ENCODE data around the gene TRIM32. TPM values are rescaled to one million over a fixed set of nuclear protein-coding genes. Genes with fewer than 3 reads are reported as not detected.

The TRIM32 gene
- polyA plus RNA-seq, 1 of the 3 experiments (the other 2 are of a cell fraction), result 10.2 TPM

- POLR2A ChIA-PET, result no interaction called here
Observed at GRCh38 chr9:116716438-116716837, 29.3 kb downstream of the TRIM32 start.

GRCh38 chr9:116717150-116717549 is 30.0 kb downstream of the TRIM32 start:
- Histone ChIP-seq H3K27me3 (ENCODE audit: insufficient read depth) (no peaks in the 10 kb centered on the region), H3K9ac (no peak overlapping the region), H3K36me3 (replicated peaks in 1 of 2; ENCODE audit: control insufficient read depth in 1 of 2, insufficient read depth in 2 of 2, low read length in 1 of 2) (peaks cover 0 to 2% of the 10 kb centered on the region in 2 experiments), H3K27ac (ENCODE audit: low read depth in 2 of 2, low read length in 1 of 2) (no peak overlapping the region), H4K20me1 (ENCODE audit: insufficient read depth) (no peaks in the 10 kb centered on the region), H3K9me2 (no peaks in the 10 kb centered on the region), H2AFZ (ENCODE audit: low read depth) (no peak overlapping the region), H3K9me3 (no peaks in the 10 kb centered on the region), H3K4me2 (no peak overlapping the region), H3F3A (replicated peaks; ENCODE audit: insufficient read depth) (no peaks in the 10 kb centered on the region), H3K4me3 (ENCODE audit: low read depth in 2 of 2, low read length in 1 of 2) (no peak overlapping the region), H3K4me1 (ENCODE audit: control insufficient read depth in 1 of 2, insufficient read depth in 2 of 2, low read depth in 1 of 2, low read length in 1 of 2) (peaks cover 0 to 9% of the 10 kb centered on the region in 2 experiments; a peak in 1 of 4 replicates), H3K79me2 (ENCODE audit: insufficient read depth) (no peaks in the 10 kb centered on the region)
- WGBS (ENCODE audit: low lambda C conversion rate), result 74% methylated on average over 7 of the region's 7 CpGs
- no peak for TF ChIP-seq RCOR1 (IDR thresholded peaks at IDR 0.05; ENCODE audit: low read length)
- no peak for TF ChIP-seq FOSL2 (IDR thresholded peaks at IDR 0.05; ENCODE audit: borderline replicate concordance, low read depth)
- no peak for TF ChIP-seq TAF1 (IDR thresholded peaks at IDR 0.05; ENCODE audit: borderline replicate concordance, low read depth, low read length)
- TF ChIP-seq CTCF (IDR thresholded peaks at IDR 0.05), result no peak
- no peak for TF ChIP-seq REST (IDR thresholded peaks at IDR 0.05; ENCODE audit: low read depth, low read length)
- TF ChIP-seq GABPA (IDR thresholded peaks at IDR 0.05; ENCODE audit: low read depth), result no peak
- TF ChIP-seq NFIC (IDR thresholded peaks at IDR 0.05; ENCODE audit: borderline replicate concordance), result no peak
- TF ChIP-seq RXRA (IDR thresholded peaks at IDR 0.05; ENCODE audit: borderline replicate concordance, low read depth), result no peak
- TF ChIP-seq CHD2 (IDR thresholded peaks at IDR 0.05; ENCODE audit: low read length, partially characterized antibody), result no peak
- TF ChIP-seq USF2 (IDR thresholded peaks at IDR 0.05; ENCODE audit: borderline replicate concordance, low read depth, low read length), result no peak
- no peak for TF ChIP-seq SIN3A (IDR thresholded peaks at IDR 0.05; ENCODE audit: borderline replicate concordance, low read depth, low read length)
- TF ChIP-seq FOXJ3 (CRISPR knock-in tag; IDR thresholded peaks at IDR 0.05), result no peak
- no peak for TF ChIP-seq EP300 (IDR thresholded peaks at IDR 0.05; ENCODE audit: borderline replicate concordance in 1 of 2, low read depth in 1 of 2, low read length in 1 of 2)
- TF ChIP-seq SMC3 (IDR thresholded peaks at IDR 0.05; ENCODE audit: low read depth, low read length), result no peak
- TF ChIP-seq MXI1 (IDR thresholded peaks at IDR 0.05; ENCODE audit: low read depth, low read length), result no peak
- TF ChIP-seq RAD21 (IDR thresholded peaks at IDR 0.05; ENCODE audit: low read length), result no peak
- ChIA-PET POLR2A (no interaction called here), CTCF (interaction anchor here (4.3 kb wide), 1 partner anchor 20 kb away, joined by 17 read pairs; no protein-coding TSS in a partner anchor)
- no peak for DNase-seq

More at GRCh38 chr9:116716438-116716837, 29.3 kb downstream of the TRIM32 start:
- H3K27ac ChIP-seq (ENCODE audit: low read depth in 2 of 2, low read length in 1 of 2), result no peak overlapping the region
- TF ChIP-seq RAD21 (IDR thresholded peaks at IDR 0.05; ENCODE audit: low read length) (no peak), SIN3A (IDR thresholded peaks at IDR 0.05; ENCODE audit: borderline replicate concordance, low read depth, low read length) (no peak), SMC3 (IDR thresholded peaks at IDR 0.05; ENCODE audit: low read depth, low read length) (no peak), RXRA (IDR thresholded peaks at IDR 0.05; ENCODE audit: borderline replicate concordance, low read depth) (no peak), TCF12 (IDR thresholded peaks at IDR 0.05) (no peak), RCOR1 (IDR thresholded peaks at IDR 0.05; ENCODE audit: low read length) (no peak)
- no peaks in the 10 kb centered on the region for H3K79me2 ChIP-seq (ENCODE audit: insufficient read depth)
- no peaks in the 10 kb centered on the region for H3K9me2 ChIP-seq
- H3F3A ChIP-seq (replicated peaks; ENCODE audit: insufficient read depth), result no peaks in the 10 kb centered on the region
- H3K9me3 ChIP-seq, result no peaks in the 10 kb centered on the region
- no peak overlapping the region for H3K9ac ChIP-seq
- H3K36me3 ChIP-seq (replicated peaks in 1 of 2; ENCODE audit: control insufficient read depth in 1 of 2, insufficient read depth in 2 of 2, low read length in 1 of 2), result peaks cover 0 to 3% of the 10 kb centered on the region in 2 experiments
- H3K4me1 ChIP-seq (ENCODE audit: control insufficient read depth in 1 of 2, insufficient read depth in 2 of 2, low read depth in 1 of 2, low read length in 1 of 2), result peaks cover 0 to 9% of the 10 kb centered on the region in 2 experiments; a peak in 1 of 4 replicates
- H3K4me2 ChIP-seq, result no peak overlapping the region
- no peaks in the 10 kb centered on the region for H4K20me1 ChIP-seq (ENCODE audit: insufficient read depth)
- H3K27me3 ChIP-seq (ENCODE audit: insufficient read depth), result no peaks in the 10 kb centered on the region
- no peak overlapping the region for H2AFZ ChIP-seq (ENCODE audit: low read depth)
- DNase-seq, result no peak
- no peak overlapping the region for H3K4me3 ChIP-seq (ENCODE audit: low read depth in 2 of 2, low read length in 1 of 2)
- CTCF ChIA-PET, result no interaction called here
